Sigmoid colon (tissue), 4 donors: ENCODE data around the gene ENTPD6.
"Not testable (repeated sequence)": the region's sequence is repeated elsewhere in the genome, so short reads cannot be mapped to it uniquely, and the experiment has no call there.

Experiments used
- CTCF ChIP-seq, 4 experiments: fragments of 450-650 bp in 3 of 4; fragments of 200-600 bp in 1 of 4; IDR thresholded peaks; one replicate each; pipeline ENCODE4 v1.5.1; 2016 to 2019; ENCODE audit warnings: antibody characterized with exemption in 4 of 4, mild to moderate bottlenecking in 3 of 4, moderate library complexity in 2 of 4
- POLR2A ChIP-seq, 2 donors: fragments of 450-650 bp; IDR thresholded peaks; one replicate each; pipeline ENCODE4 v1.6.1; 2016; ENCODE audit warnings: antibody characterized with exemption in 2 of 2, mild to moderate bottlenecking in 2 of 2, moderate library complexity in 2 of 2
- POLR2AphosphoS5 ChIP-seq, 4 donors: sonication (generic); formaldehyde crosslinking; IDR thresholded peaks; one replicate each; pipeline ENCODE4 v1.6.1; 2017; ENCODE audit warnings: antibody characterized with exemption in 4 of 4

GRCh38 chr20:25184391-25184790 is 11.1 kb upstream of the ENTPD6 start:
- not testable (repeated sequence) for TF ChIP-seq CTCF, POLR2A, POLR2AphosphoS5 (IDR thresholded peaks at IDR 0.05)
